SK-N-SH (cell line): ENCODE results near the gene TMEM50B. TPM values are rescaled to one million over a fixed set of nuclear protein-coding genes. Genes with fewer than 3 reads are reported as not detected.

ENCODE experiments used
- CTCF ChIA-PET: fragments of 300-600, 350-600 bp; formaldehyde crosslinking; extraction: SDS; loops from one replicate; lab custom pipeline; 2021; lab: Yijun Ruan, JAX
- POLR2A ChIA-PET: fragments of 350-600 bp; sonication (Branson Sonifier 250); formaldehyde crosslinking; extraction: SDS; loops from one replicate; lab custom pipeline; 2020; ENCODE audit warnings: antibody characterized with exemption, inconsistent platforms; lab: Yijun Ruan, JAX
- DNase-seq: peaks from one replicate; pipeline ENCODE4 v3.0.0; 2012
- H2AFZ ChIP-seq: fragments of 200-600 bp; sonication (generic); 2 replicates; pipeline ENCODE4 v1.8.1; 2016; ENCODE audit warnings: antibody characterized with exemption, mild to moderate bottlenecking, low read depth
- H3F3A ChIP-seq: fragments of 200-600 bp; sonication (generic); replicated peaks from 2 replicates; pipeline ENCODE3; 2016; ENCODE audit warnings: antibody characterized with exemption, mild to moderate bottlenecking; ENCODE audit not compliant: insufficient read depth
- H3K27ac ChIP-seq, 2 experiments: fragments of 200-500 bp in 1 of 2; fragments of 200-600 bp in 1 of 2; sonication (Bioruptor generic) in 1 of 2; sonication (generic), shearing (Covaris generic) in 1 of 2; 2 replicates each; pipeline versions ENCODE4 v1.5.1 to v1.6.1; 2014 to 2016; ENCODE audit warnings: low read depth in 2 of 2, inconsistent platforms in 1 of 2, low read length in 1 of 2, mild to moderate bottlenecking in 1 of 2, mixed read lengths in 1 of 2
- H3K27me3 ChIP-seq: fragments of 200-600 bp; sonication (generic), shearing (Covaris generic); 2 replicates; pipeline ENCODE4 v1.6.1; 2016; ENCODE audit warnings: mixed run types; ENCODE audit not compliant: insufficient read depth
- H3K36me3 ChIP-seq, 2 experiments: fragments of 200-500 bp in 1 of 2; fragments of 200-600 bp in 1 of 2; sonication (Bioruptor generic) in 1 of 2; sonication (generic) in 1 of 2; replicated peaks in 1 of 2; 2 replicates each; pipeline versions ENCODE3 to v1.5.1; 2014 to 2016; ENCODE audit warnings: low read length in 1 of 2, mild to moderate bottlenecking in 1 of 2; ENCODE audit not compliant: insufficient read depth in 2 of 2, control insufficient read depth in 1 of 2
- H3K4me1 ChIP-seq, 2 experiments: fragments of 200-500 bp in 1 of 2; fragments of 200-600 bp in 1 of 2; sonication (Bioruptor generic) in 1 of 2; sonication (generic), shearing (Covaris generic) in 1 of 2; 2 replicates each; pipeline versions ENCODE4 v1.5.1 to v1.6.1; 2014 to 2016; ENCODE audit warnings: low read depth in 1 of 2, low read length in 1 of 2, mixed run types in 1 of 2; ENCODE audit not compliant: insufficient read depth in 2 of 2, control insufficient read depth in 1 of 2
- H3K4me2 ChIP-seq: fragments of 200-600 bp; sonication (generic), shearing (Covaris generic); 2 replicates; pipeline ENCODE4 v1.6.1; 2017; ENCODE audit warnings: mixed run types
- H3K4me3 ChIP-seq, 2 experiments: fragments of 200-500 bp in 1 of 2; fragments of 200-600 bp in 1 of 2; sonication (Bioruptor generic) in 1 of 2; sonication (generic), shearing (Covaris generic) in 1 of 2; 2 replicates each; pipeline versions ENCODE4 v1.5.1 to v1.8.1; 2014 to 2016; ENCODE audit warnings: low read depth in 2 of 2, inconsistent platforms in 1 of 2, low read length in 1 of 2, mild to moderate bottlenecking in 1 of 2, mixed read lengths in 1 of 2, moderate library complexity in 1 of 2
- H3K79me2 ChIP-seq: fragments of 200-600 bp; sonication (generic); 2 replicates; pipeline ENCODE4 v1.8.1; 2017; ENCODE audit warnings: mild to moderate bottlenecking; ENCODE audit not compliant: insufficient read depth
- H3K9ac ChIP-seq: fragments of 200-600 bp; sonication (generic); 2 replicates; pipeline ENCODE4 v1.6.1; 2017; ENCODE audit warnings: mixed run types
- H3K9me2 ChIP-seq: fragments of 200-600 bp; sonication (generic); 2 replicates; pipeline ENCODE4 v1.6.1; 2017; ENCODE audit warnings: mixed run types
- H3K9me3 ChIP-seq: fragments of 200-600 bp; sonication (generic); 2 replicates; pipeline ENCODE4 v1.6.1; 2017; ENCODE audit warnings: mixed run types, mild to moderate bottlenecking, moderate library complexity
- H4K20me1 ChIP-seq: fragments of 200-600 bp; sonication (generic); 2 replicates; pipeline ENCODE4 v1.6.1; 2017; ENCODE audit warnings: mild to moderate bottlenecking, mixed run types; ENCODE audit not compliant: insufficient read depth
- CTCF ChIP-seq: fragments of 200-600 bp; sonication (generic); IDR thresholded peaks from 2 replicates; pipeline ENCODE4 v1.6.1; 2017; ENCODE audit warnings: antibody characterized with exemption, mild to moderate bottlenecking, moderate library complexity
- ELF1 ChIP-seq: IDR thresholded peaks from 2 replicates; pipeline ENCODE4 v1.4.0; 2012
- FOSL2 ChIP-seq: IDR thresholded peaks from 2 replicates; pipeline ENCODE4 v1.4.0; 2012; ENCODE audit warnings: low read depth, mild to moderate bottlenecking, moderate library complexity, borderline replicate concordance
- FOXM1 ChIP-seq: IDR thresholded peaks from 2 replicates; pipeline ENCODE4 v1.4.0; 2012; ENCODE audit warnings: low read depth, mild to moderate bottlenecking
- GATA2 ChIP-seq: sonication (generic); formaldehyde crosslinking; IDR thresholded peaks from 2 replicates; pipeline ENCODE4 v1.5.0; 2020; ENCODE audit warnings: mild to moderate bottlenecking, missing genetic modification reagents
- IRF3 ChIP-seq: fragments of 150-350 bp; IDR thresholded peaks from 2 replicates; pipeline ENCODE4 v1.6.1; 2016; ENCODE audit warnings: mild to moderate bottlenecking, low read depth, low read length
- MXI1 ChIP-seq: IDR thresholded peaks from 2 replicates; pipeline ENCODE4 v1.6.1; 2012; ENCODE audit warnings: mild to moderate bottlenecking, low read depth, low read length, improper control_type of control experiment
- NFIC ChIP-seq: IDR thresholded peaks from 2 replicates; pipeline ENCODE4 v1.4.0; 2012; ENCODE audit warnings: borderline replicate concordance
- NRF1 ChIP-seq: IDR thresholded peaks from 2 replicates; pipeline ENCODE4 v1.6.1; 2012; ENCODE audit warnings: low read depth, mild to moderate bottlenecking, low read length
- PBX3 ChIP-seq: IDR thresholded peaks from 2 replicates; pipeline ENCODE4; 2012
- POLR2AphosphoS5 ChIP-seq: IDR thresholded peaks from 2 replicates; pipeline ENCODE4 v1.6.1; 2012; ENCODE audit warnings: low read depth, low read length
- RCOR1 ChIP-seq: fragments of 150-350 bp; IDR thresholded peaks from 2 replicates; pipeline ENCODE4 v1.6.1; 2017; ENCODE audit warnings: antibody characterized with exemption, low read length
- REST ChIP-seq: IDR thresholded peaks from 2 replicates; pipeline ENCODE4 v1.6.1; 2012; ENCODE audit warnings: mild to moderate bottlenecking, low read depth, low read length, moderate library complexity
- RFX5 ChIP-seq: IDR thresholded peaks from 2 replicates; pipeline ENCODE4 v1.6.1; 2012; ENCODE audit warnings: mild to moderate bottlenecking, improper control_type of control experiment, low read length
- SMC3 ChIP-seq: IDR thresholded peaks from 2 replicates; pipeline ENCODE4 v1.6.1; 2012; ENCODE audit warnings: low read depth, low read length, improper control_type of control experiment
- TAF1 ChIP-seq: IDR thresholded peaks from 2 replicates; pipeline ENCODE4 v1.6.1; 2012; ENCODE audit warnings: low read depth, mild to moderate bottlenecking, low read length, moderate library complexity, borderline replicate concordance
- TCF12 ChIP-seq: IDR thresholded peaks from 2 replicates; pipeline ENCODE4 v1.4.0; 2012
- WGBS: methylation state at CpG from one replicate; pipeline ENCODE4 v1.1.6; 2017; ENCODE audit warnings: low lambda C conversion rate; 5-methylcytosine and 5-hydroxymethylcytosine counted together
- polyA plus RNA-seq, 3 experiments: library from polyadenylated mRNA; depleted of rRNA; stranded (reverse); fragments of >200 nt; gene quantifications; 2 replicates each; pipeline ENCODE4 v1.2.3, GENCODE V29; 2012

Gene TMEM50B
- polyA plus RNA-seq, 1 of the 3 experiments (the other 2 are of a cell fraction): 27.3 TPM

GRCh38 chr21:33434770-33435360 is 44.9 kb downstream of the TMEM50B start (continued):
- no peak for TF ChIP-seq CTCF
- TF ChIP-seq ELF1: no peak
- TF ChIP-seq SMC3: no peak
- TF ChIP-seq PBX3: peak; percentile 86
- no peak for TF ChIP-seq MXI1
- TF ChIP-seq TCF12: peak; percentile 76
- TF ChIP-seq TAF1: no peak
- no peak; the same call in 1 of the 2 replicates for TF ChIP-seq NFIC
- no peak for TF ChIP-seq NRF1

GRCh38 chr21:33433425-33434114 is 46.2 kb downstream of the TMEM50B start:
- ChIA-PET POLR2A (no interaction called here), CTCF (interaction anchor here (0.6 to 4.1 kb wide), 2 partner anchors 12 to 361 kb away, joined by 3 to 16 read pairs; no protein-coding TSS in a partner anchor)
- WGBS: 98% methylated on average over 8 of the region's 8 CpGs
- peaks cover 53 to 83% of the 10 kb centered on the region in 2 experiments for H3K36me3 ChIP-seq
- no peak overlapping the region for H3K4me2 ChIP-seq
- no peak overlapping the region for H3K4me3 ChIP-seq
- H3F3A ChIP-seq: peaks cover 44% of the 10 kb centered on the region
- TF ChIP-seq FOSL2 (no peak), RCOR1 (no peak), FOXM1 (no peak), IRF3 (no peak), GATA2 (CRISPR knock-in tag) (no peak), RFX5 (no peak), POLR2AphosphoS5 (no peak), CTCF (no peak), REST (no peak)
- H3K9me3 ChIP-seq: no peaks in the 10 kb centered on the region
- H4K20me1 ChIP-seq: peaks cover 10% of the 10 kb centered on the region
- no peak overlapping the region for H3K9ac ChIP-seq
- no peak for DNase-seq
- no peaks in the 10 kb centered on the region; the same call in 1 of the 2 replicates for H3K79me2 ChIP-seq
- H3K4me1 ChIP-seq: peaks cover 0 to 16% of the 10 kb centered on the region in 2 experiments; a peak in 3 of 4 replicates
- H3K9me2 ChIP-seq: no peaks in the 10 kb centered on the region
- no peak overlapping the region for H2AFZ ChIP-seq
- peak overlapping the region in 1 of 2 experiments; percentile 87; a peak in 1 of 4 replicates for H3K27ac ChIP-seq
- no peaks in the 10 kb centered on the region for H3K27me3 ChIP-seq
